ENCODE data around the gene CFAP161.

- TF ChIP-seq, protein P1, sequence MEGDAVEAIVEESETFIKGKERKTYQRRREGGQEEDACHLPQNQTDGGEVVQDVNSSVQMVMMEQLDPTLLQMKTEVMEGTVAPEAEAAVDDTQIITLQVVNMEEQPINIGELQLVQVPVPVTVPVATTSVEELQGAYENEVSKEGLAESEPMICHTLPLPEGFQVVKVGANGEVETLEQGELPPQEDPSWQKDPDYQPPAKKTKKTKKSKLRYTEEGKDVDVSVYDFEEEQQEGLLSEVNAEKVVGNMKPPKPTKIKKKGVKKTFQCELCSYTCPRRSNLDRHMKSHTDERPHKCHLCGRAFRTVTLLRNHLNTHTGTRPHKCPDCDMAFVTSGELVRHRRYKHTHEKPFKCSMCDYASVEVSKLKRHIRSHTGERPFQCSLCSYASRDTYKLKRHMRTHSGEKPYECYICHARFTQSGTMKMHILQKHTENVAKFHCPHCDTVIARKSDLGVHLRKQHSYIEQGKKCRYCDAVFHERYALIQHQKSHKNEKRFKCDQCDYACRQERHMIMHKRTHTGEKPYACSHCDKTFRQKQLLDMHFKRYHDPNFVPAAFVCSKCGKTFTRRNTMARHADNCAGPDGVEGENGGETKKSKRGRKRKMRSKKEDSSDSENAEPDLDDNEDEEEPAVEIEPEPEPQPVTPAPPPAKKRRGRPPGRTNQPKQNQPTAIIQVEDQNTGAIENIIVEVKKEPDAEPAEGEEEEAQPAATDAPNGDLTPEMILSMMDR (IDR thresholded peaks at IDR 0.05), result no peak
- no peak for TF ChIP-seq POLR2A (IDR thresholded peaks at IDR 0.05)
Measured at GRCh38 chr15:81088470-81089013, 45.5 kb upstream of the CFAP161 start.
